Activated CD4-positive, alpha-beta memory T cell treated with anti-CD3 and anti-CD28 coated beads for 36 hours (primary cell): ENCODE results near the gene NT5C3A. TPM values are rescaled to one million over a fixed set of nuclear protein-coding genes. Genes with fewer than 3 reads are reported as not detected.
"Not testable (repeated sequence)": the region's sequence is repeated elsewhere in the genome, so short reads cannot be mapped to it uniquely, and the experiment has no call there.

ENCODE experiments used
- CTCF ChIA-PET: fragments of 350-600 bp; sonication (Branson Sonifier 250); formaldehyde crosslinking; loops from one replicate; lab custom pipeline; 2021; ENCODE audit warnings: antibody characterized with exemption, inconsistent platforms; lab: Charles Lee
- POLR2A ChIA-PET: fragments of 350-600 bp; sonication (Branson Sonifier 250); formaldehyde crosslinking; loops from one replicate; lab custom pipeline; 2021; ENCODE audit warnings: antibody characterized with exemption; lab: Charles Lee
- DNase-seq: peaks from one replicate; pipeline ENCODE4 v3.0.0-alpha.2; 2020
- H3K27ac Mint-ChIP-seq: one replicate; pipeline ENCODE4 v1.8.0; 2021; ENCODE audit warnings: mixed read lengths
- H3K27me3 Mint-ChIP-seq: one replicate; pipeline ENCODE4 v1.8.0; 2021; ENCODE audit warnings: mixed read lengths
- H3K36me3 Mint-ChIP-seq: one replicate; pipeline ENCODE4 v1.8.0; 2021; ENCODE audit warnings: mixed read lengths
- H3K4me1 Mint-ChIP-seq: one replicate; pipeline ENCODE4 v1.8.0; 2021; ENCODE audit warnings: low read depth, mixed read lengths
- H3K4me3 Mint-ChIP-seq: one replicate; pipeline ENCODE4 v1.8.0; 2021; ENCODE audit warnings: mild to moderate bottlenecking, mixed read lengths
- H3K9me3 Mint-ChIP-seq: one replicate; pipeline ENCODE4 v1.8.0; 2021; ENCODE audit warnings: mixed read lengths
- intact Hi-C: fragments of 100-400 bp; cut with micrococcal nuclease; formaldehyde crosslinking; loops from one replicate; pipeline ENCODE4 v1.15.1; 2023
- total RNA-seq, 2 experiments: library from RNA; stranded (reverse); gene quantifications; one replicate each; pipeline ENCODE4 v1.2.3, GENCODE V29; 2021

NT5C3A gene
- total RNA-seq, 2 experiments from 2014 or later = 38.5 to 42.8 TPM

DNA sequence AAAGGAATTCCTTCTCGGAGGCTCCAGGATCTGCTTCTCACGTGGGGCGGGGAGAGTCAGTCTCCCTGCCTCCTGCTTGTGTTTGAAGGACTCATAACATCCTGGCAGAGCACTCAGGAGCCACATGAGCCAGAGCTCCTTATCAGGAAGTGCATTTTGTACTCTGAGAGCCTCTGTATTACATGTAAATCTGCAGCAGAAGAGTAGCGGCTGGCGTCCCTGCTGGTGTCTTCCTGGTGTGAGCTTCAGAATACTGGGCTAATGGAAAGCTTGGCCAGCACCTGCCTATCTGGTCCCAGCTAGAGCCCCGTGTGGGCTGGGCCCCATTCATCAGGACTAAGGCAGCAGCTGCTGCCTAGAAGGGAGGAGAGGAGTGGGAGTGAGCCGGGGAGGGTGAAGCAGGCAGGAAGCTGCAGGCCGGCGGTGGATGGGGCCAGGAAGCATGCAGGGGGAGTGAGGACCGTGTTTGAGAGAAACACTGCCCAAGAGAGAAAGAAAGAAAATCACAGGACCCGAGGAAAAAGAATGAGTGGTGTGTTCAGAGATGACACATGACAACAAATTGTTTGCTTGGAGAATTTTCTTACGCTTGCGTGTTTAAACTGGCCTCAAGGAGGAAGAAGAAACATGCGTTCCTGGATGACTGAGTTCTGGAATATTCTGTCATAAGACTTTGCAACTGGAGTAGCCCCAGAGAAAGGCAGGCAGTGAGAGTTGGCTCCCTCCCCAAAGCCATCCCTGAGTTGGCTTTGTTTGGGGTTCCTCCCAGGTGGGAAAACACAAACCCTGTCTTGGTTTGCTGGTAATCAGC is 64.0 kb downstream of the NT5C3A start:
- CTCF ChIA-PET, H3K27me3 Mint-ChIP-seq, intact Hi-C loops, DNase-seq, H3K4me3 Mint-ChIP-seq, H3K36me3 Mint-ChIP-seq, H3K9me3 Mint-ChIP-seq, POLR2A ChIA-PET, H3K27ac Mint-ChIP-seq, H3K4me1 Mint-ChIP-seq: not testable (repeated sequence)

DNA sequence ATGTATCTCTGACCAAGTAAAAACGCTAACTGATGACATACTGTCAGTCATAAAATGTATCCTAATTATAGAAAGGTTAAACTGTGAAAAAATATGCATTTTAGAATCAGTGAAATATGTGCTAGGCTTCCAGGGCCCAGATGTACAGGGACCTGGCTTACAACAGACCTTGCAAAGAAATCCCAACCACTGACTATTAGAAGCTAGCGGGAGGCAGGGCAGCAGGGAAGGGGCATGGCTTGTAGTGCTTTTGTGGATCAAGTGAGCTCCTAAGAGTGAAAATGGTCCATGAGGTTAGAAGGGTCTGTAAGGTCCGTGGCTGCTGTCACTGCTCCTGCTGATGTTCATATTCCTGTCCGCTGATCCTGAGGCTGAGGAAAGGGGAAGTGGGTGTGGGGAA is 64.6 kb downstream of the NT5C3A start:
- H3K4me1 Mint-ChIP-seq, H3K9me3 Mint-ChIP-seq, POLR2A ChIA-PET, DNase-seq, H3K27me3 Mint-ChIP-seq, H3K4me3 Mint-ChIP-seq, CTCF ChIA-PET, H3K27ac Mint-ChIP-seq, intact Hi-C loops, H3K36me3 Mint-ChIP-seq: not testable (repeated sequence)

DNA sequence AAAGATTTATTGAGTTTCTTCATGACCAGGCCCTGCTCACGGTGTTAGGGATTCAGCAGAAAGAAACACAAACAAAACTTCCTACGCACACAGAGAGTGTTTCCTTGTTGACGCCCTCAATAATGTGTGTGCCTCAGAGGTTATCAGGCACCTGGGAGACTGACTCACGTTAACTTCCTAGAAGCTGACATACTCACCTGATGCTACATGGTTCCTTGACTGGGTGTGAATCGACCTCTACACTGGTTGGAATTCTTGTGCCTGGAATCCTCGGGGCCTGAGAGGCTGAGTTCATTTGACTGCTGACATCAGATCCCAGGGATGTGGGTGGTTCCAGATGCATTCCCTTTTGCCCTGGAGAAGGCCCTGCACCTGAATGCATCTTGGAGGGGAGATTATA is 69.8 kb downstream of the NT5C3A start:
- not testable (repeated sequence) for DNase-seq

DNA sequence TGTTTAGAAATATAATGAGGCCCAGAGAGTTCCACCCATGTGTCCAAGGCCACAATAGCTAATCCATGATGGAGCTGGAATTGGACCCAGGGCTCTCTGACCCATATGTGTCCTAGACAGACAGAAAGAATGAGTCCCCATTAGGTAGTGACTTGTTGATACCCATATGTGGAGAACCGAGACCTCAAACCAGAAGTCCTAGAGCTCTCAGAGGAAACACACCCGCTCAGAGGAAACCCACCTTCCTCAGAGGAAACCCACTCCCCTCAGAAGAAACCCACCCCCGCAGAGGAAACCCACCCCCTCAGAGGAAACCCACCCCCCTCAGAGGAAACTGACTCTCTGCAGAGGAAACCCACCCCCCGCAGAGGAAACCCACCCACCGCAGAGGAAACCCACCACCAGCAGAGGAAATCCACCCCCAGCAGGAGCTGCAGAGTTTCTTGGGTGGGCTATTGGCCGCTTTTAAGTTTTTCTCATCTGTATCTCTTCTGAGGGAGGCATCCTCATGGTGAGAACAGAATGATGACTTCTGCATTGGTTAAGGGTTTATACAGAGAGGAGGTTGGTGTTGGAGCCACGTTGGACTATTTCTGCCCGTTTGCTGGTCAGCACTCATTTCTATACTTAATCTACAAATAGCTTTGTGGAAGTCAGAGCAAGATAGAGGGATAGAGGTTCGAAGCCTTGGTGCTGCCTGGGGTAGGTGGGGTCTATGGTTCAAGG is 70.4 kb downstream of the NT5C3A start:
- H3K27me3 Mint-ChIP-seq, POLR2A ChIA-PET, H3K36me3 Mint-ChIP-seq, H3K9me3 Mint-ChIP-seq, H3K27ac Mint-ChIP-seq, intact Hi-C loops, H3K4me3 Mint-ChIP-seq, CTCF ChIA-PET, DNase-seq: not testable (repeated sequence)
- peaks cover 10% of the 10 kb centered on the region for H3K4me1 Mint-ChIP-seq

More for the DNA sequence above, 69.8 kb downstream of the NT5C3A start:
- CTCF ChIA-PET, intact Hi-C loops, H3K27ac Mint-ChIP-seq, POLR2A ChIA-PET, H3K9me3 Mint-ChIP-seq, H3K36me3 Mint-ChIP-seq, H3K27me3 Mint-ChIP-seq, H3K4me3 Mint-ChIP-seq: not testable (repeated sequence)
- H3K4me1 Mint-ChIP-seq = peaks cover 10% of the 10 kb centered on the region

DNA sequence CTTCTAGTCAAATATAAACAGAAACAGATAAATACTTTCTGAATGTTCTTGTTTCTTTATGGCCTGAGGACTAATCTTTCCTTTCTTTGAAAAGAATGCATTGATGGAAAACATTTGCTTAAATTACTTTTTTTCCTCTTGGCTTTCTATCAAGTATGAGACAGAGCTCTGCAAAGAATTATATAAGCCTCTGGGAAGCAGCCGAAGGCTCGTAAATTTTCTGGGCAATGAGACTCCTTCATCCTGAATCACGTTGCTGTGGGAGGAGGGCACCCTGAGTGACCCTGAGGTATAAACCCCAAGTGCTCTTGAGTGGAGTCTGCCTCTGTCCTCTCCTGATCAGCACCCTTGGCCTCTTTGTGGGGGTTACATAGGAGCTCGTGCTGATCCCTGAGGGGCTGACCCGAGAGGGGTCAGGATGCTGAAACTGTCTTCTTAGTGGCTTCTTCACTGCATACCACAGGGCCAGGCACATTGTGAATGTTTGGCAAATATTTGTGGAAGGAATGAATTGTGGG is 71.4 kb downstream of the NT5C3A start:
- H3K27ac Mint-ChIP-seq, H3K27me3 Mint-ChIP-seq, POLR2A ChIA-PET, H3K4me3 Mint-ChIP-seq, intact Hi-C loops, DNase-seq, H3K9me3 Mint-ChIP-seq, CTCF ChIA-PET, H3K36me3 Mint-ChIP-seq: not testable (repeated sequence)
- H3K4me1 Mint-ChIP-seq = peaks cover 10% of the 10 kb centered on the region

DNA sequence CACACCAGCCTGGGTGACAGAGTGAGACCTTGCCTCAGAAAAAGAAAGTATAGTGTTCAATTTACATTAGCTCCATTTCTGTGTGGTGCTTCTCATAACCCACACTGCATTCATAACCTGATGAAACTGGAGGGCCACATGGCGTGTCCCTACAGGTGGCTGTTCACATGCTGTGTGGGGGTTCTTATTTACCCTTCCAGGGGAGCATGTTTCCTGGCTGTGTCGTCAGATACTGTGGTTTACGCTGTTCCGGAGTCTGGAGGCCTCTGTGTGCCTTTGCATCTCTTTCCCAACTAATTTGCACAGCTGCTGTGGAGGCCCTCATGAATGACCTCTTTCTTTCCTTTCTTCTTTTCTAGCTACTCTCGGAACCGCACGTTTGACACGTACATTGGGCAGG is 74.4 kb downstream of the NT5C3A start:
- CTCF ChIA-PET = interaction anchor here (0.6 to 0.7 kb wide), 2 partner anchors 45 to 60 kb away, joined by 3 to 4 read pairs; no protein-coding TSS in a partner anchor
- intact Hi-C loops, DNase-seq: not testable (repeated sequence)

DNA sequence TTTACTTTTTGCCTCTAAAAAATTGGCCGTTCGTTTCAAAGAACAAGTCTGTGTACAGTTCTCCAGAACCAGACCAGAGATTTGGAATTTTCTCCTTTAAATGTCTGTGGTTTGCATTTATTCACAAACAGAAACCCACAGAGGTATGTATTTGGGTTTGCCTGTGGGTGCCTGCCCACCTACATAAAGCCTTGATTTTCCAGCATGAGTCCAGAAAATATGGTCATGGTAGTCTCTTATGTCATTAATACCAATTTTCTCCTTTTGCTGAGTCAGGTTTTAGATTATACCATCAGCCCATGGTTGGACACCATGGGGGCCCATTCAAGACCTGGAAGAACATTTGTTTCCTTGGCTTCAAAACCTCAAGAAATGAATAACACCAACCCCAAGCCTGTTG is 82.7 kb downstream of the NT5C3A start:
- H3K4me3 Mint-ChIP-seq, POLR2A ChIA-PET, H3K4me1 Mint-ChIP-seq, intact Hi-C loops, CTCF ChIA-PET, H3K9me3 Mint-ChIP-seq, H3K27ac Mint-ChIP-seq, H3K36me3 Mint-ChIP-seq, DNase-seq, H3K27me3 Mint-ChIP-seq: not testable (repeated sequence)

More for the DNA sequence above, 74.4 kb downstream of the NT5C3A start:
- H3K4me3 Mint-ChIP-seq, H3K27me3 Mint-ChIP-seq, H3K36me3 Mint-ChIP-seq, H3K27ac Mint-ChIP-seq, POLR2A ChIA-PET, H3K9me3 Mint-ChIP-seq: not testable (repeated sequence)
- peaks cover 10% of the 10 kb centered on the region for H3K4me1 Mint-ChIP-seq

DNA sequence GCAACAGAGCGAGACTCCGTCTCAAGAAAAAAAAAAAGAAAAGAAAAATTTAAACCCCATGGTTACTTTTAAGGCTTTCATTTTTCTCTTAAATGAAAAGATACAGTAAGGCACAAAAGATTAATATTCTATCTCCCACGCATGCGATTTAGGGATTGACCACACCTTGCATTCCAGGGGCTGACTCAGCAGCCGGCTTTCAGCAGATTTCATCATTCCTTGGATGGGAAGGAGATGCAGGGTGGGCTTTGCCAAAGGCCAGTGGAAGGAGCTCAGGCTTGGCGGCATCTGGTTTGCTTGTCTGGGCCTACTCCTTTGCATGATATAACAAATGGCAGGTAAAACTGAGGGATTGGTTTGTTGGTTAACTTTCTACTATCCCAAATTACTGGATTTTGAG is 83.3 kb downstream of the NT5C3A start:
- H3K9me3 Mint-ChIP-seq, H3K4me3 Mint-ChIP-seq, POLR2A ChIA-PET, H3K27me3 Mint-ChIP-seq, H3K4me1 Mint-ChIP-seq, CTCF ChIA-PET, H3K27ac Mint-ChIP-seq, intact Hi-C loops, DNase-seq, H3K36me3 Mint-ChIP-seq: not testable (repeated sequence)

DNA sequence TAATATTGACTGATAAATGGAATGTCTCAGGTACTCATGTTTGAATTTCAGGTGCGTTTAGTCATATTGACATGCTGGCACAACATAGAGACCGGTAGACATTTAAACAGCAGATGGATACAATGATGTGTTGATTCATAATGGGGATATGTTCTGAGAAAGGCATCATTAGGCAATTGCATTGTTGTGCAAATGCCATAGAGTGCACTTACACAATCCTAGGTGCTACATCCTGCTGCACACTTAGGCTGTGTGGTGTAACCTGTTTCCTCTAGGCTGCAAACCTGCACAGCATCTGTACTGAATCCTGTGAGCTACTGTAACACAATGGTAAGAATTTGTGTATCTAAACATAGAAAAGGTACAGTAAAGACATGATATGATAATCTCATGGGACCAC is 85.4 kb downstream of the NT5C3A start:
- H3K9me3 Mint-ChIP-seq, H3K4me3 Mint-ChIP-seq, DNase-seq, H3K27ac Mint-ChIP-seq, H3K36me3 Mint-ChIP-seq, POLR2A ChIA-PET, H3K27me3 Mint-ChIP-seq, H3K4me1 Mint-ChIP-seq, CTCF ChIA-PET, intact Hi-C loops: not testable (repeated sequence)

DNA sequence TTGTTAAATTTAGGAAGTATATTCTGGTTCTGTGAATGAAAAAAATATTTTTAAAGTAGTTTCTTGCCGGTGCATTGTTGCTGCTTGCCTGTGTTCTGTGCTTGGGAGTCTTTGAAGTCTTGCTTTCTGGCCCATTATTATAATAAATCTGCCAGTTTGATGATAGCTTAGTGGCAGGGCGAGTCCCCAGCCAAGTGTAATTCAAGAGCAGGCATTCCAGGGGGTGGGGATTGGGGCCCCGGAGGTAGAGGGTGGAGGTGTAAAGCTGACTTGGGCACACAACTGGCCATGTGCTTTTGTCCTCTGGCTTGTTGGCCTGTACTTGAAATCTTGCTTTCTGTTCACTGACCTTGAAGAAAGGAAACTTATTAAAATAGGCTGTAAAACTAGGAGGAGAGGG is 90.6 kb downstream of the NT5C3A start:
- H3K4me1 Mint-ChIP-seq, H3K27ac Mint-ChIP-seq, H3K36me3 Mint-ChIP-seq, H3K9me3 Mint-ChIP-seq, H3K27me3 Mint-ChIP-seq, intact Hi-C loops, H3K4me3 Mint-ChIP-seq, DNase-seq, POLR2A ChIA-PET, CTCF ChIA-PET: not testable (repeated sequence)

DNA sequence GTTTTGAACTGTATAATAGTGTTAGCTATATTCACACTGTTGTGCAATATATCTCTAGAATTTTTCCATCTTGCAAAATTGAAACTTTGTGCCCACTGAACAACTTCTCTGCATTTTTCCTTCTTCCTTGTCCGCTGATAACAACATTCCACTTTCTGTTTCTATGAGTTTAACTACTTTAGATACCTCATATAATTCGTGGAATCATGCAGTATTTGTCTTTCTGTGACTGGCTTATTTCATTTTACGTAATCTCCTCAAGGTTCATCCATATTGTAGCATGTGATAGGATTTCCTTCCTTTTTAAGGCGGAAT is 95.4 kb downstream of the NT5C3A start:
- intact Hi-C loops, CTCF ChIA-PET, DNase-seq, H3K4me3 Mint-ChIP-seq, H3K27ac Mint-ChIP-seq, H3K27me3 Mint-ChIP-seq, H3K4me1 Mint-ChIP-seq, H3K36me3 Mint-ChIP-seq, POLR2A ChIA-PET, H3K9me3 Mint-ChIP-seq: not testable (repeated sequence)

DNA sequence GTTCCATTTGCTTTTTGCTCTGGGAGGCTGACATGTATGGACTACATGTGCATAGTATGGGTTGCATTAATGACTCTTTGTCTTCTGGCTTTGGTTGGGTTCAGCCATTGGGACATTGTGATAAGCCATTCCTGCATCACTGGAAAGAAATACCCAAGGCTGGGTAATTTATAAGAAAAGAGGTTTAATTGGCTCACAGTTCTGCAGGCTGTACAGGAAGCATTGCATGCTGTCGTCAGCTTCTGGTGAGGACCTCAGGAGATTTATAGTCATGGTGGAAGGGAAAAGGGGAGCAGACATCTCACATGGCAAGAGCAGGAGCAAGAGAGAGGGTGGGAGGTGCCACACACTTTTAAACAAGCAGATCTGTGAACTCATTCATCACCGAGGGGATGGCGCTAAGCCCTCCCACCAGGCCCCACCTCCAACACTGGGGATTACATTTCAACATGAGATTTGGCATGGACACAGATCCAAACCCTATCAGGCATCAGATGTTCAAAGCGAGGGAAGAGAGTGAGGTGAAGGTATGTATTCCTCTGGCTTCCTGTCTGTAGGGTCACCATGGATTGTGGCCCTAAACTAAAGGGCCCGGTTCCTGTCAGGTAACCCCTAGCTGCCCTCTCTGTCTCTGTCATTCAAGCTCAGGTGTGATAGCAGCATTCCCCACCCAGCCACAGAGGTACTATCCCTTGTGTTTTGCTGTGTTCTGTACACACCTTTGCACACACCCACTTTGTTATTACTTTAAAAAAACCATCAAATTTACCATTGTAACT is 95.9 kb downstream of the NT5C3A start:
- intact Hi-C loops, CTCF ChIA-PET, POLR2A ChIA-PET, H3K9me3 Mint-ChIP-seq, DNase-seq, H3K4me1 Mint-ChIP-seq, H3K36me3 Mint-ChIP-seq, H3K27ac Mint-ChIP-seq, H3K4me3 Mint-ChIP-seq, H3K27me3 Mint-ChIP-seq: not testable (repeated sequence)
